Measurements from ENCODE around the gene XXYLT1. TPM values are rescaled to one million over a fixed set of nuclear protein-coding genes. Genes with fewer than 3 reads are reported as not detected.

XXYLT1 gene
- total RNA-seq, 4 donors from 2014 or later, result 9.8 to 14.6 (median 13.9) TPM

DNA sequence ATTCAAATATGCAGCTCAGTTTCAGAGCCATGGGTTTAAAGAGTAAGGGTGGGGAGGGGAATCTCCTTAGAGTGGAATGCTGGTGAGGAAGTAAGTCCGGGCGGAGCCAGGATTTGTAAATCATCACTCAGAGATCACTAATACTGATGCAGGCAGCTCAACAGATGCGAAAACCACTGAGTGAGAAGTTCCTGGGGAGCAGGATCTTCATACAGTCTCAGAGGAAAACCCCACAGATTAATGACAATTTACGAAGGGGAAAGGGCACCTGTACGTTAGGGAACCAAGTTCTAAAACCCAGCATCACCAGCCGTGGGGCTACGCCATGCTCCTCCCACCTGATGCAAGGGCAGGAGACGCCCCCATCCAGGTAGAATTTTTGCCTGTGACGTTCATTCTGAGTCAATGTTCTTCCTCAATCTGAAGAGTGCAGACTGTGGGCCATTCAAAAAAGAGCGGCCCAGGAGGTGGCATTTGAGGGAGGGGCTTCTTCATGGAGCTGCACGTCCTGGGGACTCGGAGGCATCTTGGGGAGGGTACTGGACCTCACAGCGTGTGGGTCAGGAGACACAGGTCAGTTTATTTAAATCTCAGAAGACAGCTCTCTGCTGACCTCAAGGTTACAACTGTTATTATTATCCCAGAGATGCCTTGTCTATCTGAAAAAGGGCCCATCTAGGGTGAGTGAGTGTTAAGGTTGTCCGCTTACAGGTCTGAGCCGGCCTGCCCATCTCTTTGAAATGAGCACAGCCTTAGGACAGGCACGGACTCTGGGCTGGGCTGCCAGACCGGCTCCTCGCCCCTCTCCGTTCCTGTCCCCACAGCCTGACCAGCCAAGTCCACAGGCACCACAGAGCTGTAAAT is 228.0 kb downstream of the XXYLT1 start:
- no peak overlapping the region for H3K4me3 ChIP-seq (replicated peaks in 1 of 3)
- DNase-seq, result no peak
- no peaks in the 10 kb centered on the region for H3K27me3 ChIP-seq
- WGBS, 2 donors, result 77 to 82% methylated on average over 19 of the region's 19 CpGs
- no peaks in the 10 kb centered on the region for H3K4me1 ChIP-seq
- no peaks in the 10 kb centered on the region for H3K36me3 ChIP-seq
- intact Hi-C loops (cut with DNase I), result no loop called here
- no peak for TF ChIP-seq POLR2A (IDR thresholded peaks at IDR 0.05)
- no peak overlapping the region for H3K27ac ChIP-seq
- H3K9me3 ChIP-seq, result no peaks in the 10 kb centered on the region

DNA sequence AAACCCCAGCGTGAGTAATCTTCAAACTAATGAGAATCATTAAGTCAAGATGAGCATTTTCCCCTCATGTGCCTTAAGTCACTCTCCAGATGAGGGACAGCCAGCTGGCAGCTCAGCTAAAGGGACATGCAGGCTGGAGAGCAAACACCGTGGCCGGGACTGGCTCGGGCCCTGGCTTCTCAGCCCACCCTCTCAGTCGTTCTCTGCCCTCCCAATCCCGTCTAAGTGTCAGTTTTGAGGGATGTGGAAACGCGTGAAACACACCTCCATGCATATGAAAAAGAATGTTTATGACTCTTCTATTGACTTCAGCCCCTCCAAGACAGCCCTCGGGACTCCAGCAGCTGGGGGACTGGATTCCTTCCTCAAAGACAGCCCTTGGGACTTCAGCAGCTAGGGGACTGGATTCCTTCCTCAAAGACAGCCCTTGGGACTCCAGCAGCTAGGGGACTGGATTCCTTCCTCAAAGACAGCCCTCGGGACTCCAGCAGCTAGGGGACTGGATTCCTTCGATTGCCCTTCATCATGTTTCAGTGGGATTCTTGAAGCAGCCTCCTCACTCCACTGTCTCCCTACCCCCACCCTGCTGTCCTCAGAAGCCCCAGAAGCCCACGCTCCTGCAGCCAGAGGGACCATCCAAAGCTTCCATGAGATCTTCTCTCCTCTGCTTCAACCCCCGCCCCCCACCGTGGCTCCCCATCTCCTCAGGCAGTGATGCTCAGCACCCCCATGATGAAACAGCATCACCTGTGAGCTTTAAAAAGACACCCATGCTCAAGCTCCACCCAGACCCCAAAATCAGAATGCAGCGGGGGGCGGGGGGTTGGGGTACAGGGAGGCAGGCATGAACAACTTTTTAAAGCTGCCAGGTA is 228.9 kb downstream of the XXYLT1 start:
- Histone ChIP-seq H3K9me3 (no peaks in the 10 kb centered on the region), H3K4me1 (no peaks in the 10 kb centered on the region), H3K4me3 (replicated peaks in 1 of 3) (no peak overlapping the region), H3K27ac (no peak overlapping the region), H3K36me3 (no peaks in the 10 kb centered on the region), H3K27me3 (no peaks in the 10 kb centered on the region)
- 78 to 87% methylated on average over 16 of the region's 16 CpGs for WGBS, 2 donors
- DNase-seq, result no peak
- TF ChIP-seq POLR2A (IDR thresholded peaks at IDR 0.05), result no peak
- TF ChIP-seq CTCF (IDR thresholded peaks at IDR 0.05), result no peak
- intact Hi-C loops (cut with DNase I), result no loop called here

DNA sequence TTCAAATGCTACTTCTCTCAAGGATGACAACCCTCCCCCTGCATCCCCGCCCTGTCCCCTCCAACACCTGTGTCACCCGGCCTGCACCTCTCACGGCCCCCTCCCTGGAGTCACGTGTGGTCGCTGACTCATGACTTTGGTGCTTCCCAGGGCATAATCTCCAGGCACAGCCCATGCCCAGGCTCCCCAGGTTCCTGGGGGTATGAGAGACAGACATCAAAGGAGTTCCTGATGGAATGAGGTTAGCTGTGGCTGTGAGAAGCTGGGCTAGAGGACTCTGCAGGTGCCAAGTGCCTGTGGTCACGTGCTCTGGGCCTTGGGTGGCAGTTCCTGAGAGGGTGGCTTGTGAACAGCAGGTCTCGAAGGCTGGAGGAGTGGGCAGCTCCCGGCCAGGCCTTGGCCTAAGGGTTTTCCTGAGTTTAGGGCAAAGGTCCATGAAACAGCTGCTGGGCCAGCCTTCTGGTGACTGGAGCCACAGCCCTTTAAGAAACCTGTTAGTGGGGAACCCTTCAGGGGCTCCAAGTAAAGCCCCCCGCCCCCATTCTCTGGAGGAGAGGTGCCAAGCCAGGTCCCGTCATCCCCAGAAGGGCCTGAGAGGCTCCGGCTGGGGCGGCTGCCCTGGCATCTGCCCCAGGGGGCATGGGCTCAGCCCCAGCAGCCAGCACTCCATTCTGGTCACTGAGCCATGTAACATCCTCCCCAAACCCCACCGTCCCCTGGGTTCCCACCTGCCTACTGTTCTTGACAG is 230.0 kb downstream of the XXYLT1 start:
- H3K27me3 ChIP-seq, result no peaks in the 10 kb centered on the region
- TF ChIP-seq CTCF (IDR thresholded peaks at IDR 0.05) (no peak), POLR2A (IDR thresholded peaks at IDR 0.05) (no peak)
- no peak overlapping the region for H3K4me3 ChIP-seq (replicated peaks in 1 of 3)
- intact Hi-C loops (cut with DNase I), result no loop called here
- DNase-seq, result peak; percentile 58 to 66
- WGBS, 2 donors, result 56 to 62% methylated on average over 10 of the region's 13 CpGs
- H3K36me3 ChIP-seq, result no peaks in the 10 kb centered on the region
- no peaks in the 10 kb centered on the region for H3K4me1 ChIP-seq
- no peaks in the 10 kb centered on the region for H3K9me3 ChIP-seq
- H3K27ac ChIP-seq, result no peak overlapping the region

DNA sequence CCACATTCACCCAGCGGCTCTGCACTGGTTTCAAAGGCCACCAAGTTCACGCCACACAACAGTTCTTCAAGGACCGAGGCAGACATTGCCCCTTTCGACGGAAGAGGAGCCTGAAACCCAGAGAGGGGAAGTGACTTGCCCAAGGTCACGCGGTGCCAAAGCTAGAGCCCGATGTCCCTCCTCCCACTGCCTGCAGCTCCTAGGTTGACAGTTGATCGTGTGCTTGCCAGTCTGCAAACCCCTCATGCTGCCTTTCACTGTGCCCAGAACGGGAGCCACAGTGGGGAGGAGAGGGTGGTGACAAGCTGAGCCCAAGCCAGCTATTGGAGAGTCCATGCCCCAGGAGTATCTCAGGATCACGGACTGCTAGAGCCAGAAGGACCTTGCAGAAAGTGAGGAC is 230.9 kb downstream of the XXYLT1 start:
- H3K36me3 ChIP-seq, result no peaks in the 10 kb centered on the region
- TF ChIP-seq CTCF (IDR thresholded peaks at IDR 0.05) (no peak), POLR2A (IDR thresholded peaks at IDR 0.05) (no peak)
- no peaks in the 10 kb centered on the region for H3K9me3 ChIP-seq
- no peaks in the 10 kb centered on the region for H3K4me1 ChIP-seq
- no peaks in the 10 kb centered on the region for H3K27me3 ChIP-seq
- H3K4me3 ChIP-seq (replicated peaks in 1 of 3), result no peak overlapping the region
- WGBS, 2 donors, result 88 to 89% methylated on average over 6 to 9 of the region's 11 CpGs
- H3K27ac ChIP-seq, result no peak overlapping the region
- intact Hi-C loops (cut with DNase I), result no loop called here
- DNase-seq, result no peak

GRCh38 chr3:195039180-195039843 is 231.6 kb downstream of the XXYLT1 start:
- Histone ChIP-seq H3K36me3 (no peaks in the 10 kb centered on the region), H3K4me1 (no peaks in the 10 kb centered on the region), H3K4me3 (replicated peaks in 1 of 3) (no peak overlapping the region), H3K27me3 (no peaks in the 10 kb centered on the region), H3K9me3 (no peaks in the 10 kb centered on the region), H3K27ac (no peak overlapping the region)
- TF ChIP-seq CTCF (IDR thresholded peaks at IDR 0.05) (no peak), POLR2A (IDR thresholded peaks at IDR 0.05) (no peak)
- intact Hi-C loops (cut with DNase I), result no loop called here
- 83 to 88% methylated on average over 7 of the region's 7 CpGs for WGBS, 2 donors
- DNase-seq, result no peak
